GM21717 (cell line): ENCODE data around the gene HPGD.
"Not testable (repeated sequence)": the region's sequence is repeated elsewhere in the genome, so short reads cannot be mapped to it uniquely, and the experiment has no call there.

Source experiments
- ATAC-seq: cut with Tn5 transposase; IDR thresholded peaks from one replicate; pipeline ENCODE4 v1.9.1; 2021; ENCODE audit warnings: mild to moderate bottlenecking, moderate library complexity; ENCODE audit not compliant: unreplicated experiment

HPGD gene

DNA sequence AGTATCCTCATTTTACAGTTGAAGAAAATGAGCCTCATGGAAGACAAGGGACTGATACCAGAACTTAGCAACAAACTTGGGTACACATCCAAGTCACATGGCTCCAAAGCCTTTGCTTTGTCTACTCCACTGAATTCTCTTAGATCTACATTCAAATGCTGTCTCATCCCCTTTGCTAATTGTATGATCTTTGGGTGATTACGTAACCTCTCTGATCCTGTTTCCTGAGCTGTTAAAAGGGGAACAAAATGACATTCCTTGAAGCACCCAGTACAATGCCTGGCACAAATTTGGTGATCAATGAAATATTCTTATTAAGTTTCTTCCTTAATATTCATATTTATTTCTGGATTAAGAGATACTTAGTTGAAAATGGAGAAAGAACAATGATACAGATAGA, 5.9 kb upstream of the HPGD start:
- no peak for ATAC-seq

DNA sequence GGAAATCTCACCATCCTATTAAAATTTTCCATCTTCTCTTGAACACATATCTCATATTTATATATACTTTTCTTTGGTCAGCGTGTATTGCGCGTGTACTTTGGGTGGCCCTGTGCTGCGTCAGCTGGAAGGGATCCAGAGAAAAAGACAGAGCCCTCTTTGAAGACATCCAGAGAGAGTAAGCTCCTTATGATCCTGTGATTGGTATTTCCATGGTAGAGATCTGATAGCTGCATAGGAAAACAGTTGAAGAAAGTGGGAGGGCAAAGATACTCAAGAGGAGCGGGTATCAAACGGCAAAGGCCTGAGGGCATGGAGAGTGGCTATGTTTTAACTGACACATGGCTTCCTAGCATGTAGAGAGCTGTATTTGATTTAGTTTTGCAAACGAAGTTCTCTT, 4.4 kb upstream of the HPGD start:
- no peak for ATAC-seq

DNA sequence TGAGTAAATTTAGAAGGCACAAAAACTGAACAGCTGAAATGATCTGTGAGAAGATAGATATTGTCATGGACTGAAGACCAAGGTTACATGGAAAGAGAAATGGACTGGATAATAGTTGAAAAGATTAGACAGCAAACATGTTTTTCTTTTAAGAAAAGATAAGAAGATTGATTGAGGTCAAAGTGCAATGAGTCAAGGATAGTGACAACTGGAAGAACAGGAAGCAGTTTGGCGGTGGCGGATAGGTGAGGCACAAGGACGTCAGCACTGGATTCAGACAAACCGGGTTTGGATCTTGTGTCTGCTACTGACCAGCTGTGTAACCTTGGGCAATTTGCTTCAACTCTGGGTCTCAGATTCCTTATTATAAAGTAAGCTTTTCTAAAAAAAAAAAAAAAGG, 2.0 kb upstream of the HPGD start:
- ATAC-seq: no peak

DNA sequence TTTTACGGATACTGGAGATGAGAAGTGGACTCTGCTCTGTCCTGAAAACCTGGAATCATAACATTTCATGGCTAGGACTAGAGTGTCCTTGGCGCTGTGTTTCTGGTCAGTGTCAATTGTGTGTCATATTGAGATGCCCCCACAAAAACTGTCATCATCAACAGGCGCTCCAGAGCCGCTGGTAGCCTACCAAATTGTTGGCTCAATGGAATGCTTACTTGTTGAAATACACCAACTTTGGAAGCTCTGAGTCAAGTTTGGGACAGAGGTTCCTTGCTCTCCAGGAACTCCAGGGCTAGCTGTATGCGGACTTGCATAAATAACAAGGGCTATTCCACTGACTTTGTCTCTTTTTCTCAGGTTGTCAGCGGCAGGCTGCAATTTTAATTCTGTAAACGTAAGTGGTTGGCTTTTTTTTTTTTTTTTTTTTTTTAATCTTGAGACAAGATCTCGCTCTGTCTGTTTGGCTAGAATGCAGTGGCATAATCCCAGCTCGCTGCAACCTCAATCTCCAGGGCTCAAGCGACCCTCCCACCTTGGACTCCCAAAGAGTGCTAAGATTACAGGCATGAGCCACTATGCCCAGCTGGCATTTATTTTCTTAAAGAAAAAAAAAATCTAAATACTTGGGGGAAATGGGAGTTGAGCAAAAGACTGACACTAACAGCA, 871 bp upstream of the HPGD start:
- ATAC-seq: no peak

DNA sequence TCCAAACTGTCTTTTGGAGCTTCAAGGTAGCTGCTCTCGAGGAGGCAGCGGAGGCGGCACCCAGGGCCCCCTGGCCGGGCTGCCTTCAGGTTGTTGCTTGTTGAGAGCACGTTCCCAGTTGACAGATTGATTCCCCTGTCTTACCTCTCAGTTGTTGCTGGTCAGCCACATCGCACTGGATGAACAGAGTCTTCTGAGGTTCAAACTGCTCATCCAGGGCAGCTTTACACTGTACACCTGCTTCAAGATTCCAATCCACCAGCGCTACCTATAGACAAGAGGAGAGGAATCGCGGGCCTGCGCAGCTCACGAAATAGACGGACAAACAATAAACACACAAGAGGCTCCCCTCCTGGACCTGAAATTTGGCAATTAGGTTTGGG, 497 bp downstream of the HPGD start:
- ATAC-seq: peak; percentile 24

DNA sequence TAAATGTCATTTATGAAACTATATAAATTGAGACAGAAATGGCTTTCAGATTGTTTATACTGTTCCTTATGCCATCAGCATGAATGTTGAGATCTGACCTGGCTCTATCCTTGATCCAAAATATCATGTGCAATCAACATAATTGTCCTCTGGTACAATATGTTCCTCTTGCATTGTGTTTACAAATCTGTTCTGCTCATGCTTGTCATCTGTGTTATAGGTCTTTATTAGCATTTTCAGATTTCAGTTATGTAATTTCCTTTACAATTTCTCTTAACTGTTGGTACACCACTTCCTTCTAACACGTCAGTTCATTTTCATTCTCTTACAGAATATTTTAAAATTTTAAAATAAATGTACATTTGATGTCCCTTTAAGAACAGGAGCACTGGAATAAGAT, 1.6 kb downstream of the HPGD start:
- ATAC-seq: no peak

DNA sequence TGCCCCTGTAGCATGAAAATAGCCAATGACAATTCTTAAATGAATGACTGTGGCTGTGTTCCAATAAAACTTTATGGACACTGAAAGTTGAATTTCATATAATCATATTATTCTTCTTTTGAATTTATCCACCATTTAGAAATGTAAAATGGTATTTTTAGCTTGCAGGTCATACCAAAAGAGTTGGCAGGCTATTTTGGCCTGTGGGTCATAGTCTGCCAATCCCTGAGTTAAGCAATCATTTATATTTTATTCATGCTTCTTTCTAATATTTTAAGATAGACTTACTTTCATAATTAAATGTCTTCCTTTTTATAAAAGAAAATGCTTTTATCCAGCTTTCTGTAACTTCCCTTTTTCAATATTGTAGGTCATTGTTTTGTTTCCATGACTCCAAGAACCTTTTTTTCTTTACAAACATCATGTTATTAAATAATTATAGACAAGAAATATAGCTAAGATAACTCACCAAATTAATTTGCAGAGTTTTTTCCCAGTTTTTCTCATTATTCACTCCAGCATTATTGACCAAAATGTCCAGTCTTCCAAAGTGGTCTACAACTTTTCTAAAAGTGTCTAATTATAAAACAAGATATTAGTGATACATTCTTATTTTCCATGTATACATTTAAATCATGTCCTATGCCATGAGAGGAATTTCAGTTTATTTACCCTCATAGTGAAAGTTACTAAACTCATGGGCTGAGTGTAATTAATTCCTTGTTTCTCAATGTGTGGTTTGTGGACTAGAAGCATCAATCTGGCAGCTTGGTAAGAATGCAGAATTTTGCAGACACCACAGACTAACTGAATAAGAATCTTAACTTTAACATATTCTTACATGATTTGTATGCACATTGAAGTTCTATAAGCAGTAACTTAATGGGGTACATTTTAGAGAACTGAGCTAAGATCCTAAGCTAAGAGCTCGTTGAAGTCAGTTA, 4.5 kb downstream of the HPGD start:
- no peak for ATAC-seq

DNA sequence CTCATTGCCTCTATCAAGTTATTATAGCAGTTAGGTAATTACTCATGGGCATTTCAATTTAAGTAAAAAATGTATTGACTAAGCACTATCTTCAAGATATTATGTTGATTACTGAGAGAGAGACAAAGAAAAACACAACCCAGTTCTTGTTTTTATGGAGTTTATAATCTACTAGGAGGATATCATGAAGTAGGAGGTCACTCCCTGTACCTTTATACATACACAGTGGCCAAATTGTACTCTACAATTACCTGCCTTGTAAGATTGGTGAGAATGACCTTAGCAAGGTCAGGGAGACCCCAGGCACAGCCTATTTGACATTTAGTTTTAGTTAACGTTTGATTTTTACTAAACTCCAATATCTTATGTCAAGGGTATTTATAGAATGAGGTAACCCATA, 5.5 kb downstream of the HPGD start:
- ATAC-seq: no peak

DNA sequence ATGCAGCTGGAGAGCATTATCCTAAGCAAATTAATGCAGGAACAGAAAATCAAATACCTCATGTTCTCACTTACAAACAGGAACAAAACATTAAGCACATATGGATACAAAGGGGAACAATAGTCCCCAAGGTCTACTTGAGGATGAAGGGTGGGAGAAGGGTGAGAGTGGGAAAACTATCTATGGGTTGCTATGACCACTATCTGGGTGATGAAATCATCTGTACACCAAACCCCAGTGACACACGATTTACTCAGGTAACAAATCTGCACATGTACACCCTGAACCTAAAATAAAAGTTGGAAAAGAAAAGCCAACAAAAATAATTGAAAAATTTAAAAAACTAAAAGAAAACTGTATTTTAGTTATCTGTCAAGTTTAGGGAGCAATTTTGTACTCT, 5.9 kb downstream of the HPGD start:
- ATAC-seq: no peak

DNA sequence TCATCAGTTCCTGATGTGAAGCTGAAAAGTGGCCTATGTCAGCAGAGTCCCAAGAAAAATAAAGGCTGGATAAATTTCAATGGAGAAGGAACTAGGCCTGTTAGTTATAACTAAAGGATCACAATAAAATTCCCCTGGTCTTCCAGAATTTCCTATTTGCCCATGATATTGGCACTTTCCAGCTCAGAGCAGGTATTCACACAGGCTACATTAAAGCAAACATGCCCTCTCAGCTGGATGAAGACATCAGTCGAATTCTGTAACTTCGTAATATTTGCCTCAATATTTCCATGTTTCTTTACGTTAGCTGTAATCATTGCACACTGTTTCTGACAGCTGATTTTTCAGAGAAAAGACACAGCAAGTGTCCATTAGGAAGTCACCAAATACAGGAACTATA, 9.5 kb downstream of the HPGD start:
- ATAC-seq: no peak

DNA sequence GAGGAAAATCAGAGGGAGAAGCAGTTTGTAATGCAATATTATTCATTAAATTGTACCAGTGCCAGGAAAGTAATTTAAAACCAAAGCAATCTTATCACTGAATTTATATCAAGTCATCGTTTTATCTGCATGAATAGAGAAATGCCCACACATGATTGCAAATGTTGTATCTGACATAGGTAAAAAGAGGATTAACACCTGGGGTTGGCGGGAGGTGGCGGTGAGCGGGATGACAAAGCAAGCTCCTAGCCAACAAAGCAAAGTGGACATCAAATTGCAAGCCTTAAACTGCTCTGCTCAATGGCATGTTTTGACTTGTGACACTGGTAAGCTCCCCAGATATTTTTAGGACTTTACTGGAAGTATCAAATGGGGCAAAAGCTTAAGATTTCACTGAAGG, 16.4 kb downstream of the HPGD start:
- ATAC-seq: no peak

DNA sequence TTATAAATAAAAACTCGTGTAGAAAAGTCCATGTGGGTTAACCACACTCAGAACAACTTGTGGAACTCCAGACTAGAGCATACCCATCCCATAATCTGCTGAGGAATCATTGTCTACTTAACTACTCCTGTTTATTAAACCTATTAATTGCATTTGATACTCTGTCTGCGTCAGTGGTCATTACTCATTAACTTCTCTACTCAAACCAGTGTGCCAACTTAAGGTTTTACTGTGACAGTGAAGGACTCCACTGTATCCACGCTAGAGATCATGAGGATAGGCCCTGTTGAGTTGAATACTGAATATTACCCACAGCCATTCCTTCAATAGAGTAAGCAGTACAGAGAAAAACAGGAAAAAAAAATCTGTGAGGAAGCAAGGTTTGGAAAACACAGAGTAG, 17.3 kb downstream of the HPGD start:
- no peak for ATAC-seq

DNA sequence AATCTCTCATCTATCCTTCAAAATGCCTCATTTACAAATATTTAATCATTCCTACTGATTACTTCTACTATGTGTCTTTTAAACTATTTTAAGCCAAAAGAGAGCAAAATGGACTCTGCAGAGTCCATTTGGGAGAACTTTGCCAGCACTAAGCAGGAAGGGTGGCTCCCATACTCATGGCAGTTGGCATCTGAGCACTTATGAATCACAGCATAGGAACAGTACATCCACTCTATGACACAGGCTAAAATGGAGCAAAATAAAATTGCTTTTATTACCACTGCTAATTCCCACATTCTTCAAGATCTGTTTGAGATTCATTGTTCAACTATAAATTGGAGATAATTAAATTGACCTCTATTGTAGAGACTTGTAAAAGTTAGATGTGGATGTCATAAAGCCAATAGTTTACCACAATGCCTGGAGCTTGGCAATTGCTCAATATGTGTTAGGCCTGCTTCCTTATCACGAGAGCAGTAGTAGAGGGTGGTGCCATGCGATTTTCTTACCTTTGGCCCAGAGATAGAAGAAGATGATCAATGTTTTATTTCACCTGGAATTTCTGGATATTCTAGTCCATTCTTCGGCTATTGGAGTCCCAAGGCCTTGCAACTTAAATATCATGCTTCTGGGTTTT, 19.1 kb downstream of the HPGD start:
- no peak for ATAC-seq

DNA sequence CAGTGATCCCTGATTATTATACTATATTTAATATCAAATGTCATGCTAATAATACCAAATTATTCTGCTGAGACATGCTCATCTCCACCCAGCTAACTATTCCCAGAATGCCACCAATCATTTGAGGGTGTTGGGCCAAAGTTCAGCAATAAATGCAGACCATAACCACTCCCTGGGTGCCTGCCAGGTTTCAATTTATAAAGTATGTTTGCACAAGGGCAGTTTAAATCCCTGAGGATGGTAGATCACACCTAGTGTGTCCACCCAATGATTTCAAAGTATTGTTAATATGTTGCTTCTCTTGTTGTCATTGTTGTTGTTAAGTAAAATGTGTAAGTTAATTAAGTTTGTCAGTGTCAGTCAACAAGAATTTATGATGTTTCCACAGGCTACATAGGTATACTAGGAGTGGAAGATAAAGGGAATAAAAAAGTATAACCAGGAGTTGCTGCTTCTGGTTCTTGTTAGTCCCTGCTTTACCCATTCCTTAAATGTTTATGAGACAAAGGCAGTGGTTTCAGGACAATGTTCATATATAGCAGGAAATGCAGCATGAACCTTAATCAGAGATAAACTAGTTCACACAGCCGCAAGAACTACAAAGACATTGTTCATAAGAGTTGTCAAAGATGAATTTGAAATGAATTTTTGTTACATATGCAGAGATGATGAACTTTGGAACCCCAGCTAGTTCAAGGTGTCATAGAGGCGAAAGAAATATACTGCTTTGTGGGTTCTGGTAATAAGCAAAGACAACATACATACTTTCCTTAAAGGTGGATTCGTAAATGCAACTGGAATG, 25.5 kb downstream of the HPGD start:
- no peak for ATAC-seq

DNA sequence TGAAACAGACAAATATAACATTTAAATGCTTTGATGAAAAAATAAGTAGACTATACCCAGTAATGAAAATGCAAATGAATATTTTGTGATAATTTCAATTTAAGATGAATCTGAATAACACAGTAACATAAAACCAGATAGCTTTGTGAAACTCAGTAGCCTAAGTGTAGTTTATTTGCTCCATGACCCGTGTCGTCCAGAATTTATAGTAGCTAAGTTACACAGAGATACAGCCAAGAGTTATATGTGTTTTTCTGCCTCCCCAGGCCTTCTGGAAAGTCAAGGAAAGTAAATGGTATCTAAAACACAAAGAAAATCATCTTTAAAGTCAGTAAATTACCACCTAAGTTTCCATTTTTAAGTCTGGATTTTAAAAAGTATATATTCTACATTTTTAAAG, 26.7 kb downstream of the HPGD start:
- ATAC-seq: no peak

DNA sequence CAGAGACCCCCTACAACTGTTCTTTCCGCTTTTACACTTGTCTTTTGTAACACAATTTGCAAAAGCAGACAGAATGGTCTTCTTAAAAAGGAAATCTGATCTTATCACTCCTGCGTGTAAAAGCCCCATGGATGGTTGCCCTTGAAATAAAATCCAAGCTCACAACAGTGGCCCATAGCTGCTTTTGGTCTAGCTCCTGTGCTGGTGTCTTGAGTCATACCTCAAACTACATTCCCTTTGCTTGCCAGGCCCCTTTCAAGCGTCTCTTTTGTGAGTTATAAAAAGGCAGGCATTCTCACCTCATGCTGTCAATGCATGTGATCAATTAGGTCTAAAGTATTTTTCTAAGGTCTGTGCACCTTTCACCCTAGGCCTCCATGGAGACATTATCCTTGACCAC, 27.6 kb downstream of the HPGD start:
- no peak for ATAC-seq

DNA sequence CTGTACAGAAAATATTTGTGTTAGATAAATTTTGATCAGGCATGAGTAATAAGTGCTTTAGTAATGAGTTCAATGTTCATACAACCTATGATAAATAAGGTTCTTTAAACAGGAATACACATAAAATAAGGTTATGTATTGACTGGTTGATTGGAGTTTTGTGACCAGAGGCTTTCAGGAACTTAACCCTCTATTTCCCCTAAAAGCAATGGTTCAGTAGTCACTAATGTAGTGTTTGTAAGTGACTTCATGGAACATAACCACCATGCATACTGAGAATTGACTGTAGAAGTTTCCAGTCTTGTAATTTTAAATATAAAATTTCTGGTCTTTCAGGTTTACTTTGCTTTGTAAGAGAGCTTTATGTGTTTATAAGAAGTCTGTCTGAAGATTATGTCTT, 28.1 kb downstream of the HPGD start:
- no peak for ATAC-seq

DNA sequence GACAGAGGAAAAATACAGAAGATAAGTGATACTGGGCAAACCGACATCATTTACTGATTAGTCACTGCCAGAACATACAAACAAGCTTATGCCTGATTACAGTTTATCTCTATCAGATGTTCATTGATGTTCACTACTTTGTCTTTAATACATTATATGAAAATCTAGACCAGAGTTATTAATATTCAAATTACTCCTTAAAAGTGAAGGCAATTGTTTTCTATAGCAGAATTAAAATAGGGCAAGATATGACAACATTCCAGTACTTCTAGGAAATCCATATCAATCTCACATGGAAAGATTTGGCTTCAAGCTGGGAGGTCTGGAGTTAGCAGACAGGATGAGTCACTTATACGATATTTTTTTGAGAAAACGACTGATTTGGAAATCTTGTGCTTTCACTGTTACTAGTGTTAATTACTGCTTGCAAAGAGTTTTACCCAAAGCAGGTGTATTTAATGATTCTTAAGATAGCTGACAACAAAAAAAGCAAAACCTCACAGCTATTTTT, 31.8 kb downstream of the HPGD start:
- ATAC-seq: no peak

DNA sequence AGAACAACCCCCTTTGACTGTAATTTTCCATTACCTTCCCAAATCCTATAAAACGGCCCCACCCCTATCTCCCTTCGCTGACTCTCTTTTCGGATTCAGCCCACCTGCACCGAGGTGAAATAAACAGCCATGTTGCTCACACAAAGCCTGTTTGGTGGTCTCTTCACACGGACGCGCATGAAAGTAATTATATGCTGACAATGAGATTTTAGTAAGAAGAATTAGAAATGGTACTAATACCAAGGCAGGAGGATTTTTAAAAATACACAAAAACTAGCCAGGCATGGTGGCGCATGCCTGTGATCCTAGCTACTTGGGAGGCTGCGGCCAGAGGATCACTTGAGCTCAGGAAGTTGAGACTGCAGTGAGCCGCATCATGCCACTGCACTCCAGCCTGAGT, 33.9 kb downstream of the HPGD start:
- not testable (repeated sequence) for ATAC-seq

DNA sequence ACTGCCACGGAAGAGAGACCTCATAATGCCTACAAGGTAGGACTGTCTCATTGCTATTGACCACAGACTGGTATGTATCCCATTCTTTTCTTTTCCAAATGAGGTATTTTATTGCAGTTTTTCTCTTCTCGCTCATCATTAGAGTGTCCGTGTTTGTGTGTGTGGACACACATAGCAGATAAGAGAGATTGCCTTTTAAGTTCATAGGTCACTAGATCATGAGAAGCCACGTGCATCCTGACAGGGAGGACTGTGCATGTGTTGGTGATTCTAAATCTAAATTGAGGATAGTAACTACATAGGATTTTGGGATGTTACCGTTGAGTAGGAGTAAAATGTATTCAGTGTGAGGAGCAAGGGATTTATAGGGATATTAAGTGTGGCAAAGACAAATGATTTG, 37.3 kb downstream of the HPGD start:
- no peak for ATAC-seq

DNA sequence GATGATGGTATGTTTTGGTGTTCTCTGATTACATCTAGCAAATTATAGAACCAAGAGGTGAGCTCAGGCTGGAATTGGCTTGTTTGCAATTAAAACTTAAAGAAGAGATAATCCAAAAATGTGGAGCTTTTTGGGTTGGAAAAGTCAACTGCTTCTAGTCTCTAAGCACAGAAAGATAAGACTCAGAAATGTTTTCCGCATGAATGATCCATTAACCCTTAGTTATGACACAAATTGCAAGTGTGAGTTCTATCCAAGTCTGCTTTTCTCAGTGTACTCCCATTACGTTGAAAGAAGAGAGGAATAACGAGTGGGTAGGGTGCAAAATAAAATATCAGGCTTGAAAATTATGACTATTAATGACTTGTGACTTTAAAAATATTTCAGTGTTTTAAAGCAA, 38.5 kb downstream of the HPGD start:
- no peak for ATAC-seq
